ENCODE data around the gene AFP.

Gene AFP

GRCh38 chr4:73438048-73438447 lies 2.0 kb downstream of the AFP start:
- DNase-seq (ENCODE audit: low read depth in 2 of 2, low spot score in 1 of 2): no peak

DNA sequence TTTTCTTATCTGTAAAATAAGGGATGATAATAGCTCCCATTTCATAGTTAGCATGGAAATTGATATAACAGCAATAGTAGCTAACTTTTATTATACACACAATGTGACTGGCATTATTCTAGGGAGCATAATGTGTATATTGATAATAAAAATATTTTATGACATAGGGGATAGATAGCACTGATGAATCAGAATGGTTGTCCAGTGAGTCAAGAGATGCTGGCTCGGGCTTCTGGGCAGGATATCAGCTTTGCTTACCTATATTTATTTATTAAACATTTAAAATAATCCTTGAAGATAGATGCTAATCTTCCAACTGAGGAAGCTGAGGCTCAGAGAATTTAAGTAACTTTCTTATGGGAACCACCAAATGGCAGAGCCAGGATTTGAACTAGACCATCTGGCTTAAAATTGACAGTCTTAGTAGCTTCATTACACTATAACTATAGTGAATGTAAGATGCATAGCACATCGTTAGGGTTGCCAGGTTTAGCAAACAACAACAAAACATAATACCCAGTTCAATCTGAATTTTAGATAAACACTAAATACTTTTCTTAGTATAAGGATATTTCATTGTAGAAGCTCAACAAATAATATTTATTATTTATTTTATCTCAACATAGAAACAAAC lies 2.7 kb downstream of the AFP start:
- DNase-seq (ENCODE audit: low read depth in 2 of 2, low spot score in 1 of 2): no peak

- no peak for DNase-seq (ENCODE audit: low read depth in 2 of 2, low spot score in 1 of 2)
These were observed 3.4 kb downstream of the AFP start for GRCh38 chr4:73439445-73439844.

DNA sequence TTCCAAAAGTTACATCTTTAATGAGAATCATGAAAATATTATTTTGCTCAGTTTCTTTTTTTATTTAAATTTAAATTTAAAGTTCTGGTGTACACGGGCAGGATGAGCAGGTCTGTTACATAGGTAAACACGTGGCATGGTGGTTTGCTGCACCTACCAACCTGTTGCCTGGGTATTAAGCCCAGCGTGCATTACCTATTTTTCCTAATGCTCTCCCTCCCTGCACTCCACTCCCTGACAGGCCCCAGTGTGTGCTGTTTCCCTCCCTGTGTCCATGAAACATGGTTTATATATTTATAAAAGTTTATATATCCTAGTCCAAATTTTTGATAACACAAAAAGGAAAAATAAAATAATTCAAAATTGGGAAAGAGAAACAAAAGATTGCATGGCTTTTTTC lies 4.0 kb downstream of the AFP start:
- no peak for DNase-seq (ENCODE audit: low read depth in 2 of 2, low spot score in 1 of 2)

- DNase-seq (ENCODE audit: low read depth in 2 of 2, low spot score in 1 of 2): no peak
These were observed 4.6 kb downstream of the AFP start for GRCh38 chr4:73440653-73441052.

DNA sequence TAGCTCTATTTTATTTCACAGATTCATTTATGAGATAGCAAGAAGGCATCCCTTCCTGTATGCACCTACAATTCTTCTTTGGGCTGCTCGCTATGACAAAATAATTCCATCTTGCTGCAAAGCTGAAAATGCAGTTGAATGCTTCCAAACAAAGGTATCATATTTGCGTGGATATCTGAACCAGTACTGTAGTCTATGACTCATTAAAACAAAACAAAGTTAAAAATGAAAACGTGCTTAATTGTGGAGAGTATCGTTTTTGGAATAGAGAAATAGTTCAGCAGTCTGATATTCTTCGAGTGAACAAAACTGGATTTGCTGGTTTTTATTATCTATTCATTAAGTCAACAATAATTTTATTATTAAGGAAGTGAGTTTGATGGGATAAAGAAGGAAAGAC lies 6.3 kb downstream of the AFP start:
- no peak for DNase-seq (ENCODE audit: low read depth in 2 of 2, low spot score in 1 of 2)

DNA sequence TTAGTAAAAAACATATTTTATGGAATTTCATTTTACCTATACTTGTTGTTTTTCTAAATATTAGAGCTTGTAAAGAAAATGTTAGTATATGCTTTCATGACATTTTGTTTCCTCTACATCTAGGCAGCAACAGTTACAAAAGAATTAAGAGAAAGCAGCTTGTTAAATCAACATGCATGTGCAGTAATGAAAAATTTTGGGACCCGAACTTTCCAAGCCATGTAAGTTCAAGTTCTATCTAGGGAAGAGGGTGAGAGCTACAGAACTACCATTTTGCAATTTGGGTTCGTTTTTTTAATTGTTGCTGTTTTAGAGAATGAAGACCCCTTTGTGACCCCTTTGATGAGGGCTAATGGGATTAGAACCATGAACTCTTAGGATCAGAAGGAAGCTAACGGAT lies 7.2 kb downstream of the AFP start:
- no peak for DNase-seq (ENCODE audit: low read depth in 2 of 2, low spot score in 1 of 2)

DNA sequence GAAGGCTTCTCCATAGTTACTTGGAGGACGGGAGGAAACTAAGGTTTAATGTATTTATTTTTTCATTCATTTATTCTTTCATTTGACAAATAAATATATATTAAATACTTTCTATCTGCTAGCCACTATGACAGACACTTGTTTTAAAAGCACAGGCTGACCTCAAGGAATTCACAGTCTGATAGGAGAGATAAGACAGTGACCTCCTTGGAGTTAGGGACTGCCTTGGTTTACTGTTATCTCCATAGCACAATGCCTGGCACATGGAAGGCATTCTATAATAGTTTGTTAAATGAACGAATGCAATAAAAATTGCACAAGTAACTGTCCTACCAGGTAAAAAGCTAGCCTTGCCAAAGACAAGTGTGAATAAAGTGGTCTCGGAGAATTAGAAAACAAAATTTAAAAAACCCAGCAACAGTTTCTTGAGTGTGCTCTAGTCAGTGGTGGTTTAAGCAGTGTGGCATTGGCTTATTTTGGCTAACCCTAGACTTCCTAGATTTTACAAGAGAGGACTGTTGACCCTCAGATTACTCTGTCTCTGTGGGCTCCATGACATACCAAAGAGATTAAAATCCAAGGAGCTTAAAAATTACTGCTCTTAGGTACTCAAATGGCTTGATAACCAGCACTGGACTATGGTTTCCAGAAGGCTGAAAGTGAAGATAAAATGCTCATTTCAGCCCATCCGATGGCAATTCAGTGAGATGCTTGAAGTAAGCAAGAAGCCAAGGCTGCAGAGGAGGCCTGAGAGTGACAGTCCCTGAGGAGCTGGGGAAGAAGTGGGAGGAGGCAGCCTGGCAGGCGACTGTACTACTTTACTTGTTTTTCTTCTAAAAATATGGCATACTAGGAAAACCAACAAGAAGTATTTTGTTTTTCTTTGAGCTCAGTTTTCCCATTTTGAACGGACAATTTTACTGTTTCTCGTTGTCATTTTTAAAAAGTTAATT lies 9.6 kb downstream of the AFP start:
- DNase-seq (ENCODE audit: low read depth in 2 of 2, low spot score in 1 of 2): no peak

GRCh38 chr4:73446336-73446938 lies 10.4 kb downstream of the AFP start:
- no peak for DNase-seq (ENCODE audit: low read depth in 2 of 2, low spot score in 1 of 2)

DNA sequence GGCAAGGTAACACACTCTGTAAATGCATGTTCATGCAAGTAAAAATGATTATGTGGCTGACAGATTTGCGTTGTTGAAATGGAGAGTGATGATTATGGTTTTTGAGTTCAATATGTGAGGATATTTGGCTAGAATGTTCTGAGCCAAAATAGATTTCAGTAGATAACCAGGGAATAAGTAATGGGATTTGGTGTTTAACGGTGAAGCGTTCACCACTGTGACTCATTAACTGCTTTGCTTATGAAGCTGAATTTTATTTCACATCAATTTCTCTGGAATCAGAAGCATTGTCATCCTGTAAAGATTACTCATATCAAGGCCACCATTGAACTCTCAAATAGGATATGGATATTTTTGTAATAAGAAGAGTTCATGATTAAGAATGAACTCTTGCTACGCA lies 11.7 kb downstream of the AFP start:
- DNase-seq (ENCODE audit: low read depth in 2 of 2, low spot score in 1 of 2): no peak

GRCh38 chr4:73448448-73449203 lies 12.6 kb downstream of the AFP start:
- no peak for DNase-seq (ENCODE audit: low read depth in 2 of 2, low spot score in 1 of 2)

DNA sequence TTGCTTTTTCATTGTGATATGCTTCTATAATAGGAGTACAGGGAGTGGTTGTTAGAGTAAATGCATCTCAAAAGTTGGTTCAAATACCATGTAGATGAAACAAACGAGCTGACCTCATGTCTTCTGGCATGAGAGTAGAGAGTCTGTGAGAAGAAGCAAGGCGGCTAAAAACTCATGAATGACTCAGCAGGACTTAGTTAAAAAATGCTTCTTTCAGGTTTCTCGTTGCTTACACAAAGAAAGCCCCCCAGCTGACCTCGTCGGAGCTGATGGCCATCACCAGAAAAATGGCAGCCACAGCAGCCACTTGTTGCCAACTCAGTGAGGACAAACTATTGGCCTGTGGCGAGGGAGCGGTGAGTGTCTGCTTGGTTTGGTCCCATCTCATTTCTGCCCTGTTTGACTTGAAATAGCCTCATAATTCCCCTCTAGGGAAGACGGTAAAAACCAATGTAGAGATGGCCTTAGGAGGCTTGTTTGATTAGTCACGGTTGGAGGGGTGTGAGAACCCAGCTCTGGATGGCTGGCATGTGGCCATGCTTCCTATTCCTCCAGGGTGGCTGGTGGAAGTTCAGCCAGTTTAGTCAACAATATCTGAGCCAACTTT lies 14.5 kb downstream of the AFP start:
- DNase-seq (ENCODE audit: low read depth in 2 of 2, low spot score in 1 of 2): no peak

GRCh38 chr4:73451404-73451803 lies 15.4 kb downstream of the AFP start:
- DNase-seq (ENCODE audit: low read depth in 2 of 2, low spot score in 1 of 2): no peak

GRCh38 chr4:73451981-73452747 lies 16.1 kb downstream of the AFP start:
- no peak for DNase-seq (ENCODE audit: low read depth in 2 of 2, low spot score in 1 of 2)

DNA sequence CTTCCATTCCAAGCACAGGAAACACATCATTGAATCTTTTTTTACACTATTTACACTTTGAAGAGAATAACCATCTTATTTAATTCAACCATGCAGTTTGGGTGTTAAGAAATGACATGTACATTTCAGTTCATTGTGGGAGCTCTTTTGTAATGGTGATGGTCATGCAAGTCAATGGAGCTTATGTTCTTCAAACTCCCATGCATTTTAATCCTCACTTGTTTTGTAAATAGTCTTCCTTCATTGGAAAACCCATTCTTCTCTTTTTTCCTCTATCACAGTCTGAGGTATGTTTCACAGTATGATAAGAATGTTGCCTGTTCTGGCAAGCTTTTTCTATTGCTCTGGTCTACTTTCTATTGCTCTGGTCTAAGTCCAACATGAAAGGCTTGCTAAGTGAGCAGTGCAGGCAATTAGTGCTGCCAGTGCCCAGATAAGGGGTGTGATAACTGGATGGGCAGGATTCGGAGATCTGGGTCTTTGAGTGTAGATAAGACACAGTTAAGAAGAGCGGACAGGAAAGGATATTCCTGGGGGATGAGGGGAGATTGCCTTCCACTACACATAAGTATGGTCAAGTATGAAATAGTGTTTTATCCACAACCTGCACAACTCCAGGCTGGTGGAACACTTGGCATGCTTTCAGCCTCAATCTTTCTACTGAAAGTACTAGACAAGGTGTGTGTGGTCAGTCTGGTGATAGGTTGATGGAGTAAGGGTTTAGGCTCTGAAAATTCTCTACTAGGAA lies 17.1 kb downstream of the AFP start:
- no peak for DNase-seq (ENCODE audit: low read depth in 2 of 2, low spot score in 1 of 2)

GRCh38 chr4:73453701-73454005 lies 17.6 kb downstream of the AFP start:
- DNase-seq (ENCODE audit: low read depth in 2 of 2, low spot score in 1 of 2): no peak

- no peak for DNase-seq (ENCODE audit: low read depth in 2 of 2, low spot score in 1 of 2)
These were observed 18.9 kb downstream of the AFP start for GRCh38 chr4:73454920-73455319.

- DNase-seq (ENCODE audit: low read depth in 2 of 2, low spot score in 1 of 2): no peak
These were observed 20.4 kb downstream of the AFP start for GRCh38 chr4:73456177-73457022.
